Adrenal gland (tissue), 12 donors: Measurements from ENCODE around the gene AUTS2. TPM values are rescaled to one million over a fixed set of nuclear protein-coding genes. Genes with fewer than 3 reads are reported as not detected.

Experiments
- DNase-seq, 7 donors: peaks; one replicate each; pipeline ENCODE4 v3.0.0-alpha.2; 2019 to 2020
- H3K27ac ChIP-seq, 5 donors: fragments of 200-600 bp; sonication (generic) in 4 of 5; 1 replicate in 3 of 5; 2 replicates in 2 of 5; pipeline versions ENCODE4 v1.5.1 to v1.8.0; 2016 to 2020; ENCODE audit warnings: mild to moderate bottlenecking in 1 of 5
- H3K27me3 ChIP-seq: fragments of 200-600 bp; 2 replicates; pipeline ENCODE4 v1.8.0; 2021
- H3K36me3 ChIP-seq, 2 donors: fragments of 200-600 bp; replicated peaks in 1 of 2; 1 replicate in 1 of 2; 2 replicates in 1 of 2; pipeline versions ENCODE4 v1.5.1 to v1.8.0; 2018 to 2022
- H3K4me1 ChIP-seq, 2 donors: fragments of 200-600 bp; replicated peaks in 1 of 2; 1 replicate in 1 of 2; 2 replicates in 1 of 2; pipeline versions ENCODE4 v1.5.1 to v1.8.0; 2018 to 2021
- H3K4me3 ChIP-seq, 4 donors: fragments of 200-600 bp; sonication (generic) in 3 of 4; one replicate each; pipeline ENCODE4 v1.5.1; 2016 to 2018
- H3K9me3 ChIP-seq, 3 donors: fragments of 200-600 bp; sonication (generic) in 1 of 3; replicated peaks in 1 of 3; 1 replicate in 2 of 3; 2 replicates in 1 of 3; pipeline versions ENCODE4 v1.5.1 to v1.8.0; 2016 to 2021
- CTCF ChIP-seq, 6 experiments: fragments of 450-650 bp in 4 of 6; fragments of 200-600 bp in 2 of 6; sonication (generic) in 1 of 6; IDR thresholded peaks; 1 replicate in 5 of 6; 2 replicates in 1 of 6; pipeline versions ENCODE4 v1.5.1 to v1.8.0; 2016 to 2021; ENCODE audit warnings: antibody characterized with exemption in 6 of 6, mild to moderate bottlenecking in 2 of 6, moderate library complexity in 1 of 6
- POLR2A ChIP-seq, 2 donors: fragments of 450-650 bp; IDR thresholded peaks; one replicate each; pipeline ENCODE4 v1.6.1; 2017; ENCODE audit warnings: antibody characterized with exemption in 2 of 2, mild to moderate bottlenecking in 2 of 2, moderate library complexity in 1 of 2
- WGBS, 4 donors: extraction: QIAGEN DNeasy Blood & Tissue Kit in 2 of 4; methylation state at CpG; one replicate each; pipeline versions ENCODE4 v1.1.5 to v1.1.7; 2013 to 2017; 5-methylcytosine and 5-hydroxymethylcytosine counted together
- intact Hi-C, 2 donors: fragments of 100-400 bp; cut with DNase I; formaldehyde crosslinking; loops; one replicate each; pipeline versions ENCODE4 v1.14.1 to v1.15.0; 2022 to 2023
- polyA plus RNA-seq, 3 donors: library from polyadenylated mRNA; stranded (reverse); fragments of 200-250 nt in 2 of 3; fragments of 350-450 nt in 1 of 3; fragmentation: Illumina TruSeq in 1 of 3; extraction: RNeasy Lipid Tissue Mini Kit (QIAGEN cat#74804) in 1 of 3; gene quantifications; one replicate each; pipeline ENCODE4 v1.2.3, GENCODE V29; 2013 to 2014
- total RNA-seq, 9 donors: library from RNA; depleted of rRNA in 4 of 9; stranded (reverse); fragments of >200 nt in 4 of 9; fragments of 120-200 nt in 1 of 9; fragmentation: NEBNext Ultra II Directional in 1 of 9; extraction: Animal tissue kit (Norgen Biotek cat#: 25700) in 1 of 9; gene quantifications; one replicate each; pipeline versions ENCODE4 v1.1.0 to v1.2.4, GENCODE V29; 2013 to 2023
- donor health status: healthy with polysubstance abuse.
- donor health status: Bipolar disorder and iron deficiency.
- donor health status: DM: yes; HTN: yes; CAD: no.
- donor health status: DM: no; HTN: no; CAD: no.
- donor health status: DM: no; HTN: no; CAD: no.
- donor health status: DM: yes; HTN: yes; CAD: no.

AUTS2 gene
- total and polyA plus RNA-seq, 12 donors: 6.4 to 44.0 (median 15.2) TPM

DNA sequence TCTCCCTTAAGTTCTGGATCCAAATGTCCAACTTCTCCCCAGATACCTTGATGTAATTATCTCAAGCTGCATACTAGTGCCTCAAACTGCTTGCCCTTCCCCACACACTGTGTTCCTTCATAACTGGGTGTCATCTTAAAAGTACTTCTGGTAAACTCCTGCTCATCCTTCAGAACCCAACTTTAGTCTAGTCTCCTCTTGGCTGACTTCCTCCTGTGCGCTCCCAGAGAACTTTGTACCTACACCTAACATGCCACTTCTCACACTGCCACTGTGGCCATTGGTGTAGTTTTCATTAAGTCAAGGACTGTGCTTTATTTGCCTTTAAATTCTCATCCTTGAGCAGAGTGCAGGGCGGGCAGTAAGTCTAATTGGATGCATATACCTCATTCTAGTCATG lies 958.5 kb downstream of the AUTS2 start:
- Histone ChIP-seq H3K4me3 (no peak overlapping the region), H3K9me3 (no peaks in the 10 kb centered on the region), H3K27me3 (no peaks in the 10 kb centered on the region), H3K36me3 (no peaks in the 10 kb centered on the region), H3K27ac (no peak overlapping the region), H3K4me1 (no peaks in the 10 kb centered on the region)
- intact Hi-C loops: no loop called here
- no peak for DNase-seq
- TF ChIP-seq CTCF (IDR thresholded peaks at IDR 0.05) (no peak), POLR2A (IDR thresholded peaks at IDR 0.05) (no peak)
- 89 to 100% (median 96%) methylated on average over 2 of the region's 2 CpGs for WGBS, 4 donors

DNA sequence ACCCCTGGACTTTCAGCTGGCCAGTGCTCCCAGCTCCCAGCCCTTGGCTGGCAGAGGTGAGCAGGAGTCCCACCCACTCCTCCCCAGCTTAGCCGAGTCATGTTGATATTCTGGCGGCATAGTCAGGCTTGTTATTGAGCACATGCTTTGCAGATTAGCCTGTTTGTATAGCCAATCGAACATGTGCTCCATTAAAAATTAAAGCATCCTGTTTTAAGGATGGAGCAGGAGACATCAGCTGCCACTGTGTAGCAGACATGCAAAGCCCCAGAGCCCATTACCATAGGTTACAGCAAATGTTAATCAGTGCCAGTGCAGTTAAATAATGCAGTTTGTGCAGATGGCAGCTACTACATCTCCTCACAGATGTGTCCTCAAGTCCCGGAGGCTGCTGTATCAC lies 959.1 kb downstream of the AUTS2 start:
- no peak for DNase-seq
- no peaks in the 10 kb centered on the region for H3K4me1 ChIP-seq
- 88 to 96% (median 92%) methylated on average over 4 of the region's 4 CpGs for WGBS, 4 donors
- H3K9me3 ChIP-seq: no peaks in the 10 kb centered on the region
- no peak overlapping the region for H3K27ac ChIP-seq
- H3K4me3 ChIP-seq: no peak overlapping the region
- no peaks in the 10 kb centered on the region for H3K36me3 ChIP-seq
- no peak for TF ChIP-seq CTCF (IDR thresholded peaks at IDR 0.05)
- intact Hi-C loops: no loop called here
- H3K27me3 ChIP-seq: no peaks in the 10 kb centered on the region

DNA sequence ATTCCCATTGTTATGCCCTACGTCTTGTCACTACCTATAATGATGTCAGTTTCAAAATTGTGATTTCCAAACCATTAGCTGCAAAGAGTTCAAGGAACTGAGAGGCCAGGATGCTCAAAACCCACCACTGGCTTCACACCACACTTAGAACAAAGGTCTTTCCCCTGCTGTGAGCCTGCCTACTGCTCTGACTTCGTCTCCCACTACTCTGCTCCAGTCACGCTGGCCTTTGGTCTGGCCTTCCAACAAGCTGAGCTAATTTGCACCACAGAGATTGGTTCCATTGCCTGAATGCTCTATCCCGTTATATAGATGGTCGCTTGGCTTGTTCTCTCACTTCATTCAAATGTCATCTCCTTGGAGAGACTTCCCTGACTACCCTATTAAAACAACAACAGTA lies 961.5 kb downstream of the AUTS2 start:
- Histone ChIP-seq H3K4me1 (no peaks in the 10 kb centered on the region), H3K4me3 (no peak overlapping the region), H3K9me3 (no peaks in the 10 kb centered on the region), H3K27ac (no peak overlapping the region), H3K27me3 (peaks cover 6% of the 10 kb centered on the region), H3K36me3 (no peaks in the 10 kb centered on the region)
- TF ChIP-seq CTCF (IDR thresholded peaks at IDR 0.05) (no peak), POLR2A (IDR thresholded peaks at IDR 0.05) (no peak)
- DNase-seq: no peak
- intact Hi-C loops: no loop called here
- WGBS, 4 donors: 97 to 98% (median 98%) methylated on average over 5 of the region's 5 CpGs

DNA sequence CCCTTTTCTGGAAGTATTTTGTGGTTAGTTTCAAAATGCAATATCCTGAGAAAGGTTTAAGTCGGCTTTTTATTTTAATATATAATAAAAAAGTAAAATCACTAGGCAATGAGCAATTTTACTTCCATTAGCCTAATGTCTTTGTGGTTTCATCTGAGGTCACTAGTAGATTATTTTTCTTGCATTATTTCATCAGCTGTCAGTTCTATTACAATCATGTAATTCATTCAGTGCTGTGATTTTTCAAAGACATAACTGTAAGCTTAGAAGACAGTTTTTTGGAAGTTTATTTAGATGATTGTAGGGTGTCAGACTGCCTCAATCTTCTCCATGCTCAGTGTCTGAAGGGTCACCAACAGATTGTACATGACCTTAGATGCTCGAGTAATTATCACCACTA lies 965.7 kb downstream of the AUTS2 start:
- Histone ChIP-seq H3K4me3 (no peak overlapping the region), H3K27me3 (peaks cover 10% of the 10 kb centered on the region), H3K4me1 (peaks cover 0 to 3% of the 10 kb centered on the region in 2 donors), H3K9me3 (no peaks in the 10 kb centered on the region), H3K36me3 (no peaks in the 10 kb centered on the region), H3K27ac (no peak overlapping the region)
- 89 to 94% (median 90%) methylated on average over 2 of the region's 2 CpGs for WGBS, 4 donors
- TF ChIP-seq POLR2A (IDR thresholded peaks at IDR 0.05): no peak
- TF ChIP-seq CTCF (IDR thresholded peaks at IDR 0.05): no peak
- DNase-seq: no peak
- intact Hi-C loops: no loop called here
